GM21526 (cell line): ENCODE results near the gene MARK4.

ENCODE experiments used
- ATAC-seq: cut with Tn5 transposase; IDR thresholded peaks from one replicate; pipeline ENCODE4 v1.9.1; 2021; ENCODE audit warnings: moderate library complexity; ENCODE audit not compliant: unreplicated experiment, low FRiP score

MARK4 gene

GRCh38 chr19:45352914-45353796 lies 102.1 kb downstream of the MARK4 start:
- ATAC-seq: no peak

- no peak for ATAC-seq
Measured at GRCh38 chr19:45354241-45354842, 103.3 kb downstream of the MARK4 start.
